CD14-positive monocyte (primary cell): ENCODE results near the gene CIPC. TPM values are rescaled to one million over a fixed set of nuclear protein-coding genes. Genes with fewer than 3 reads are reported as not detected.

ENCODE experiments used
- DNase-seq, 3 donors: peaks; one replicate each; pipeline ENCODE4 v3.0.0-alpha.2; 2011 to 2022
- H2AFZ ChIP-seq: 2 replicates; pipeline ENCODE4 v1.6.0; 2012; ENCODE audit warnings: mild to moderate bottlenecking, low read depth, low read length, inconsistent platforms; ENCODE audit not compliant: insufficient read depth, poor library complexity, severe bottlenecking
- H3K27ac ChIP-seq, 2 donors: 1 replicate in 1 of 2; 2 replicates in 1 of 2; pipeline ENCODE4 v1.5.1; 2012 to 2013; ENCODE audit warnings: low read length in 2 of 2, control low read depth in 1 of 2, inconsistent platforms in 1 of 2, low read depth in 1 of 2, mild to moderate bottlenecking in 1 of 2
- H3K27me3 ChIP-seq, 2 donors: one replicate each; pipeline versions ENCODE4 v1.6.0 to v1.6.1; 2011 to 2013; ENCODE audit warnings: low read length in 2 of 2; ENCODE audit not compliant: control insufficient read depth in 2 of 2, insufficient read depth in 2 of 2
- H3K36me3 ChIP-seq, 2 donors: replicated peaks in 1 of 2; 1 replicate in 1 of 2; 2 replicates in 1 of 2; pipeline versions ENCODE4 v1.5.1 to v1.6.1; 2012 to 2013; ENCODE audit warnings: low read length in 2 of 2, control low read depth in 1 of 2, inconsistent platforms in 1 of 2, mild to moderate bottlenecking in 1 of 2; ENCODE audit not compliant: insufficient read depth in 2 of 2, control insufficient read depth in 1 of 2
- H3K4me1 ChIP-seq, 2 donors: 1 replicate in 1 of 2; 2 replicates in 1 of 2; pipeline versions ENCODE4 v1.5.1 to v1.6.1; 2012 to 2013; ENCODE audit warnings: low read length in 2 of 2, control low read depth in 1 of 2, inconsistent platforms in 1 of 2, mild to moderate bottlenecking in 1 of 2, moderate library complexity in 1 of 2; ENCODE audit not compliant: insufficient read depth in 2 of 2, control insufficient read depth in 1 of 2
- H3K4me2 ChIP-seq: replicated peaks from 2 replicates; pipeline ENCODE3; 2012; ENCODE audit warnings: low read length, moderate library complexity, mild to moderate bottlenecking; ENCODE audit not compliant: poor library complexity, severe bottlenecking; ENCODE audit errors: extremely low read depth
- H3K4me3 ChIP-seq, 3 experiments: fragments of 200-600 bp in 1 of 3; sonication (generic) in 1 of 3; replicated peaks in 1 of 3; 1 replicate in 2 of 3; 2 replicates in 1 of 3; pipeline ENCODE4 v1.5.1; 2011 to 2013; ENCODE audit warnings: low read length in 3 of 3, mild to moderate bottlenecking in 3 of 3, control low read depth in 2 of 3, low read depth in 2 of 3, inconsistent platforms in 1 of 3, moderate library complexity in 1 of 3
- H3K79me2 ChIP-seq: 2 replicates; pipeline ENCODE4 v1.6.0; 2012; ENCODE audit warnings: mild to moderate bottlenecking, control low read depth, inconsistent platforms, low read length, moderate library complexity; ENCODE audit not compliant: insufficient read depth
- H3K9ac ChIP-seq: 2 replicates; pipeline ENCODE4 v1.6.0; 2017; ENCODE audit warnings: low read length, mild to moderate bottlenecking; ENCODE audit not compliant: insufficient read depth, poor library complexity, severe bottlenecking
- H3K9me3 ChIP-seq, 2 donors: replicated peaks in 1 of 2; 1 replicate in 1 of 2; 2 replicates in 1 of 2; pipeline versions ENCODE4 v1.5.1 to v1.6.1; 2012 to 2013; ENCODE audit warnings: low read length in 2 of 2, control low read depth in 1 of 2; ENCODE audit not compliant: control insufficient read depth in 1 of 2, insufficient read depth in 1 of 2
- H4K20me1 ChIP-seq: 2 replicates; pipeline ENCODE4 v1.6.0; 2012; ENCODE audit warnings: mild to moderate bottlenecking, low read length, control low read depth, moderate library complexity; ENCODE audit not compliant: insufficient read depth
- H3K27ac Mint-ChIP-seq, 7 donors: one replicate each; pipeline ENCODE4 v1.8.0; 2020; ENCODE audit warnings: mild to moderate bottlenecking in 7 of 7, mixed read lengths in 7 of 7, moderate library complexity in 6 of 7, inconsistent platforms in 2 of 7
- H3K27me3 Mint-ChIP-seq, 3 donors: one replicate each; pipeline ENCODE4 v1.8.0; 2021 to 2022; ENCODE audit warnings: low read depth in 3 of 3, mild to moderate bottlenecking in 3 of 3, mixed read lengths in 3 of 3, moderate library complexity in 3 of 3, inconsistent platforms in 1 of 3
- H3K36me3 Mint-ChIP-seq, 2 donors: one replicate each; pipeline ENCODE4 v1.8.0; 2020; ENCODE audit warnings: mixed read lengths in 2 of 2, inconsistent platforms in 1 of 2, mild to moderate bottlenecking in 1 of 2
- H3K4me1 Mint-ChIP-seq: one replicate; pipeline ENCODE4 v1.8.0; 2020; ENCODE audit warnings: mild to moderate bottlenecking, mixed read lengths
- H3K4me3 Mint-ChIP-seq, 2 donors: one replicate each; pipeline ENCODE4 v1.8.0; 2020; ENCODE audit warnings: mild to moderate bottlenecking in 2 of 2, mixed read lengths in 2 of 2, moderate library complexity in 1 of 2
- H3K9me3 Mint-ChIP-seq, 7 donors: one replicate each; pipeline ENCODE4 v1.8.0; 2020 to 2022; ENCODE audit warnings: mixed read lengths in 7 of 7, mild to moderate bottlenecking in 6 of 7, moderate library complexity in 6 of 7, inconsistent platforms in 2 of 7
- WGBS: methylation state at CpG from one replicate; pipeline ENCODE4 v1.1.5; 2013; ENCODE audit warnings: missing lambda C conversion rate; ENCODE audit not compliant: insufficient coverage; 5-methylcytosine and 5-hydroxymethylcytosine counted together
- intact Hi-C, 2 donors: fragments of 100-400 bp; cut with micrococcal nuclease; formaldehyde crosslinking; loops; one replicate each; pipeline versions ENCODE4 v1.15.0 to v1.15.1; 2023
- polyA plus RNA-seq, 3 donors: library from polyadenylated mRNA; depleted of rRNA in 1 of 3; unstranded in 2 of 3; stranded (reverse) in 1 of 3; fragments of 300-500 nt in 2 of 3; fragments of >200 nt in 1 of 3; fragmentation: Illumina TruSeq in 2 of 3; gene quantifications; 1 replicate in 2 of 3; 2 replicates in 1 of 3; pipeline ENCODE4 v1.2.3, GENCODE V29; 2012 to 2021
- TF ChIP-seq, protein P1 (sequence below): fragments of 200-600 bp; IDR thresholded peaks from one replicate; pipeline ENCODE4 v1.8.0; 2022; ENCODE audit warnings: antibody characterized with exemption, mild to moderate bottlenecking

Gene CIPC
- polyA plus RNA-seq, 3 donors = 4.4 to 11.2 (median 7.0) TPM

DNA sequence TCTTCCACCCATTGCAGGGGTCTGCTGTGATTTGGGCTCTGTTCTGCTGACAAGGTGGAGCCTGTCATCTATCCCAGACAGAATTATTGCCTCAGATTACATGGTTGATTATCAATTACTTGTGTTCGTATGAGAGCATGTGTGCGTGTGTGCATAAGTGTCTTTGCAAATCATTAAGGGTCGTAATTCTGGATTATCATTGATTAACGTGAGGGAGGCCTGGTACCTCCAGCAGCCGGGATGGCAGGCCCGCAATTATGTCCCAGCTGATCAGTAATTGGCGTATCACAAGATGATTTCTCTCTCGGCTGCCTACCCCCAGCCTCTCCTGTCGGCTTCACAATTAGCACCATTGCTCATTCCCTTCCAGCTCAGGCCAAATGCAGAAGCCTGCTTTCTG, 39.9 kb upstream of the CIPC start:
- Histone ChIP-seq H3K9ac (no peak overlapping the region), H3K4me3 (no peak overlapping the region), H3K4me1 (peaks cover 0 to 3% of the 10 kb centered on the region in 2 donors), H3K27ac (no peak overlapping the region), H2AFZ (no peak overlapping the region), H3K9me3 (peaks cover 0 to 6% of the 10 kb centered on the region in 2 donors), H3K27me3 (no peaks in the 10 kb centered on the region), H3K4me2 (no peak overlapping the region), H3K79me2 (no peaks in the 10 kb centered on the region), H4K20me1 (no peaks in the 10 kb centered on the region), H3K36me3 (no peaks in the 10 kb centered on the region)
- peaks cover 0 to 4% (median 3%) of the 10 kb centered on the region in 3 donors for H3K27me3 Mint-ChIP-seq
- H3K4me3 Mint-ChIP-seq = peak overlapping the region in 1 of 2 donors; percentile 34
- H3K4me1 Mint-ChIP-seq = peaks cover 9% of the 10 kb centered on the region
- H3K36me3 Mint-ChIP-seq = no peaks in the 10 kb centered on the region
- H3K27ac Mint-ChIP-seq = no peak overlapping the region
- H3K9me3 Mint-ChIP-seq = peaks cover 0 to 6% (median 3%) of the 10 kb centered on the region in 7 donors
- 98% methylated on average over 8 of the region's 9 CpGs for WGBS
- TF ChIP-seq, protein P1, sequence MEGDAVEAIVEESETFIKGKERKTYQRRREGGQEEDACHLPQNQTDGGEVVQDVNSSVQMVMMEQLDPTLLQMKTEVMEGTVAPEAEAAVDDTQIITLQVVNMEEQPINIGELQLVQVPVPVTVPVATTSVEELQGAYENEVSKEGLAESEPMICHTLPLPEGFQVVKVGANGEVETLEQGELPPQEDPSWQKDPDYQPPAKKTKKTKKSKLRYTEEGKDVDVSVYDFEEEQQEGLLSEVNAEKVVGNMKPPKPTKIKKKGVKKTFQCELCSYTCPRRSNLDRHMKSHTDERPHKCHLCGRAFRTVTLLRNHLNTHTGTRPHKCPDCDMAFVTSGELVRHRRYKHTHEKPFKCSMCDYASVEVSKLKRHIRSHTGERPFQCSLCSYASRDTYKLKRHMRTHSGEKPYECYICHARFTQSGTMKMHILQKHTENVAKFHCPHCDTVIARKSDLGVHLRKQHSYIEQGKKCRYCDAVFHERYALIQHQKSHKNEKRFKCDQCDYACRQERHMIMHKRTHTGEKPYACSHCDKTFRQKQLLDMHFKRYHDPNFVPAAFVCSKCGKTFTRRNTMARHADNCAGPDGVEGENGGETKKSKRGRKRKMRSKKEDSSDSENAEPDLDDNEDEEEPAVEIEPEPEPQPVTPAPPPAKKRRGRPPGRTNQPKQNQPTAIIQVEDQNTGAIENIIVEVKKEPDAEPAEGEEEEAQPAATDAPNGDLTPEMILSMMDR = no peak
- no peak for DNase-seq
- intact Hi-C loops = loop anchor here in 1 of 2 donors (5.0 kb wide), 1 partner anchor 36 kb away; no protein-coding TSS in a partner anchor

DNA sequence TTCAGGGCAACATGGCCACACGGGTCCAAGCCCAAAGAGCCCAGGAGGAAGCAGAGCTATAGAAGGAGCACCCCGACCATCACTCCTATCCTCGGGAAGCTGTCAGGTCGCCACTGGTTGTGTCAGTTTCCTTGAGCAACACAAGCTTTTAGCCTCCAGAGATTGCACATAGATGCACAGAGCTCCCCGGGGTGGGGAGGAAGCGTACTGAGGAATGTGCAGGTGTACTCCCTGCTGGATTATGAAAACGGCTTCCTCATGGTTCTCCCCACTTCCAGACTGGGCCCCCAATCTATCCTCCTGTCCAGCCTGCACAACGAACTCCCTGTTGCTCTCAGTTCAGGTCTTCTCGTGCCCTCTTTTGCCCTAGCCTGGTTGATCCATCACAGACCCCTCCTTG, 39.3 kb upstream of the CIPC start:
- Mint-ChIP-seq H3K27ac (no peak overlapping the region), H3K4me1 (peaks cover 5% of the 10 kb centered on the region), H3K27me3 (peaks cover under 1 to 4% (median 3%) of the 10 kb centered on the region in 3 donors), H3K9me3 (peaks cover 0 to 6% (median 3%) of the 10 kb centered on the region in 7 donors), H3K4me3 (no peak overlapping the region), H3K36me3 (no peaks in the 10 kb centered on the region)
- Histone ChIP-seq H3K27me3 (no peaks in the 10 kb centered on the region), H3K9me3 (peaks cover 0 to 6% of the 10 kb centered on the region in 2 donors), H4K20me1 (no peaks in the 10 kb centered on the region), H3K79me2 (no peaks in the 10 kb centered on the region), H3K36me3 (no peaks in the 10 kb centered on the region), H3K4me3 (no peak overlapping the region), H3K9ac (no peak overlapping the region), H2AFZ (no peak overlapping the region), H3K27ac (no peak overlapping the region), H3K4me1 (no peaks in the 10 kb centered on the region), H3K4me2 (no peak overlapping the region)
- intact Hi-C loops = loop anchor here in 1 of 2 donors (5.0 kb wide), 1 partner anchor 36 kb away; no protein-coding TSS in a partner anchor
- no peak for DNase-seq
- 95% methylated on average over 7 of the region's 9 CpGs for WGBS
- TF ChIP-seq, protein P1 = no peak
